Astrocyte (in vitro differentiated cells and primary cell): Measurements from ENCODE around the gene FAM168A. TPM values are rescaled to one million over a fixed set of nuclear protein-coding genes. Genes with fewer than 3 reads are reported as not detected.

ENCODE experiments used
- DNase-seq: peaks from one replicate; pipeline ENCODE4 v3.0.0-alpha.2; 2010; ENCODE audit warnings: low read depth
- FAIRE-seq: peaks from 2 replicates; lab custom pipeline; 2011; peaks lifted over from hg19 to GRCh38; lab: Jason Lieb, UNC
- H2AFZ ChIP-seq: 2 replicates; pipeline ENCODE4 v1.6.0; 2012; ENCODE audit warnings: low read depth, low read length, inconsistent platforms
- H3K27ac ChIP-seq: 2 replicates; pipeline ENCODE4 v1.5.1; 2011; ENCODE audit warnings: low read depth, low read length, inconsistent platforms
- H3K27me3 ChIP-seq: 2 replicates; pipeline ENCODE4 v1.6.0; 2011; ENCODE audit warnings: low read length, inconsistent platforms; ENCODE audit not compliant: insufficient read depth
- H3K36me3 ChIP-seq: 2 replicates; pipeline ENCODE4 v1.5.1; 2011; ENCODE audit warnings: low read length, inconsistent platforms; ENCODE audit not compliant: insufficient read depth
- H3K4me1 ChIP-seq: 2 replicates; pipeline ENCODE4 v1.5.1; 2011; ENCODE audit warnings: low read length, inconsistent platforms; ENCODE audit not compliant: insufficient read depth
- H3K4me2 ChIP-seq: 2 replicates; pipeline ENCODE4 v1.6.0; 2012; ENCODE audit warnings: low read length, inconsistent platforms
- H3K4me3 ChIP-seq: 2 replicates; pipeline ENCODE4 v1.5.1; 2011; ENCODE audit warnings: low read depth, mild to moderate bottlenecking, low read length, inconsistent platforms; ENCODE audit not compliant: insufficient read depth
- H3K79me2 ChIP-seq: 2 replicates; pipeline ENCODE4 v1.6.0; 2012; ENCODE audit warnings: mild to moderate bottlenecking, low read length, inconsistent platforms; ENCODE audit not compliant: insufficient read depth
- H3K9ac ChIP-seq: 2 replicates; pipeline ENCODE4 v1.6.0; 2012; ENCODE audit warnings: mild to moderate bottlenecking, low read length, inconsistent platforms
- H3K9me3 ChIP-seq: 2 replicates; pipeline ENCODE4 v1.5.1; 2012; ENCODE audit warnings: low read depth, mild to moderate bottlenecking, low read length, inconsistent platforms; ENCODE audit not compliant: insufficient read depth
- H4K20me1 ChIP-seq: 2 replicates; pipeline ENCODE4 v1.6.0; 2012; ENCODE audit warnings: low read length, inconsistent platforms; ENCODE audit not compliant: insufficient read depth
- H3K27ac Mint-ChIP-seq: one replicate; pipeline ENCODE4 v1.8.0; 2021; ENCODE audit warnings: mild to moderate bottlenecking, mixed read lengths; ENCODE audit not compliant: unreplicated experiment
- H3K27me3 Mint-ChIP-seq: one replicate; pipeline ENCODE4 v1.8.0; 2021; ENCODE audit warnings: low read depth, mixed read lengths; ENCODE audit not compliant: unreplicated experiment
- H3K36me3 Mint-ChIP-seq: one replicate; pipeline ENCODE4 v1.8.0; 2021; ENCODE audit warnings: low read depth, mixed read lengths; ENCODE audit not compliant: unreplicated experiment
- H3K4me1 Mint-ChIP-seq: one replicate; pipeline ENCODE4 v1.8.0; 2021; ENCODE audit warnings: low read depth, mixed read lengths; ENCODE audit not compliant: unreplicated experiment
- H3K4me3 Mint-ChIP-seq: one replicate; pipeline ENCODE4 v1.8.0; 2021; ENCODE audit warnings: mild to moderate bottlenecking, moderate library complexity, mixed read lengths; ENCODE audit not compliant: unreplicated experiment
- H3K9me3 Mint-ChIP-seq: one replicate; pipeline ENCODE4 v1.8.0; 2021; ENCODE audit warnings: mild to moderate bottlenecking, mixed read lengths; ENCODE audit not compliant: unreplicated experiment
- EZH2 ChIP-seq: IDR thresholded peaks from 2 replicates; pipeline ENCODE4 v1.6.1; 2012; ENCODE audit warnings: mild to moderate bottlenecking, low read length, inconsistent platforms; ENCODE audit not compliant: insufficient read depth
- total RNA-seq: library from RNA; stranded (reverse); gene quantifications from 2 replicates; pipeline ENCODE4 v1.2.1, GENCODE V29; 2021
- TF ChIP-seq, protein P1 (sequence below): IDR thresholded peaks from 2 replicates; pipeline ENCODE4 v1.5.1; 2011; ENCODE audit warnings: low read depth, mild to moderate bottlenecking, inconsistent platforms, low read length, moderate library complexity; ENCODE audit not compliant: insufficient read depth

FAM168A gene
- total RNA-seq, 1 donor from 2014 or later = 44.8 TPM

DNA sequence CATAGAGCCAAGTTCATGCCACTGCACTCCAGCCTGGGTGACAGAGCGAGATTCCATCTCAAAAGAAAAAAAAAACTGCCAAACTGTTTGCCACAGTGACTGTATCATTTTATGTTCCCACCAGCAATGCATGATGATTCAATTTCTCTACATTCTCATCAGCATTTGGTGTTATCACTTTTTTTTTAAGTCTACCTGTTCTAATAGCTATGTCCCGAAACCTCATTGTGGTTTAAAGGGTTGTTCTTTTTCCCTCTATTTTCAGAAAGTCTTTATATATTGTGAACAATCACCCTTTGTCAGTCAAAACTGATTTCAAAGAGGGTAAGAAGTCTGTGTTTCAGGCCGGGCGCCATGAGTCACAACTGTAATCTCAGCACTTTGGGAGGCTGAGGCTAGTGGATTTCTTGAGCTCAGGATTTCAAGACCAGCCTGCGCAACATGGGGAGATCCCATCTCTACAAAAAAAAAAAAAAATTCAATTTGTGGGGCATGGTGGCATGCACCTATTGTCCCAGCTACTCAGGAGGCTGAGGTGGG is 14.8 kb upstream of the FAM168A start:
- Histone ChIP-seq H3K4me1 (no peaks in the 10 kb centered on the region), H2AFZ (no peak overlapping the region), H3K27me3 (no peaks in the 10 kb centered on the region), H3K79me2 (no peaks in the 10 kb centered on the region), H3K9me3 (no peaks in the 10 kb centered on the region), H3K4me2 (no peak overlapping the region), H3K4me3 (no peak overlapping the region), H3K36me3 (no peaks in the 10 kb centered on the region), H3K9ac (no peak overlapping the region), H3K27ac (no peak overlapping the region), H4K20me1 (no peaks in the 10 kb centered on the region)
- peak overlapping the region; percentile 24 for H3K4me3 Mint-ChIP-seq
- TF ChIP-seq, protein P1, sequence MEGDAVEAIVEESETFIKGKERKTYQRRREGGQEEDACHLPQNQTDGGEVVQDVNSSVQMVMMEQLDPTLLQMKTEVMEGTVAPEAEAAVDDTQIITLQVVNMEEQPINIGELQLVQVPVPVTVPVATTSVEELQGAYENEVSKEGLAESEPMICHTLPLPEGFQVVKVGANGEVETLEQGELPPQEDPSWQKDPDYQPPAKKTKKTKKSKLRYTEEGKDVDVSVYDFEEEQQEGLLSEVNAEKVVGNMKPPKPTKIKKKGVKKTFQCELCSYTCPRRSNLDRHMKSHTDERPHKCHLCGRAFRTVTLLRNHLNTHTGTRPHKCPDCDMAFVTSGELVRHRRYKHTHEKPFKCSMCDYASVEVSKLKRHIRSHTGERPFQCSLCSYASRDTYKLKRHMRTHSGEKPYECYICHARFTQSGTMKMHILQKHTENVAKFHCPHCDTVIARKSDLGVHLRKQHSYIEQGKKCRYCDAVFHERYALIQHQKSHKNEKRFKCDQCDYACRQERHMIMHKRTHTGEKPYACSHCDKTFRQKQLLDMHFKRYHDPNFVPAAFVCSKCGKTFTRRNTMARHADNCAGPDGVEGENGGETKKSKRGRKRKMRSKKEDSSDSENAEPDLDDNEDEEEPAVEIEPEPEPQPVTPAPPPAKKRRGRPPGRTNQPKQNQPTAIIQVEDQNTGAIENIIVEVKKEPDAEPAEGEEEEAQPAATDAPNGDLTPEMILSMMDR = no peak
- TF ChIP-seq EZH2 = no peak
- no peak overlapping the region for H3K27ac Mint-ChIP-seq
- no peaks in the 10 kb centered on the region for H3K9me3 Mint-ChIP-seq
- no peak for DNase-seq
- peaks cover 6% of the 10 kb centered on the region for H3K27me3 Mint-ChIP-seq
- no peak for FAIRE-seq
- H3K36me3 Mint-ChIP-seq = no peaks in the 10 kb centered on the region
- no peaks in the 10 kb centered on the region for H3K4me1 Mint-ChIP-seq

DNA sequence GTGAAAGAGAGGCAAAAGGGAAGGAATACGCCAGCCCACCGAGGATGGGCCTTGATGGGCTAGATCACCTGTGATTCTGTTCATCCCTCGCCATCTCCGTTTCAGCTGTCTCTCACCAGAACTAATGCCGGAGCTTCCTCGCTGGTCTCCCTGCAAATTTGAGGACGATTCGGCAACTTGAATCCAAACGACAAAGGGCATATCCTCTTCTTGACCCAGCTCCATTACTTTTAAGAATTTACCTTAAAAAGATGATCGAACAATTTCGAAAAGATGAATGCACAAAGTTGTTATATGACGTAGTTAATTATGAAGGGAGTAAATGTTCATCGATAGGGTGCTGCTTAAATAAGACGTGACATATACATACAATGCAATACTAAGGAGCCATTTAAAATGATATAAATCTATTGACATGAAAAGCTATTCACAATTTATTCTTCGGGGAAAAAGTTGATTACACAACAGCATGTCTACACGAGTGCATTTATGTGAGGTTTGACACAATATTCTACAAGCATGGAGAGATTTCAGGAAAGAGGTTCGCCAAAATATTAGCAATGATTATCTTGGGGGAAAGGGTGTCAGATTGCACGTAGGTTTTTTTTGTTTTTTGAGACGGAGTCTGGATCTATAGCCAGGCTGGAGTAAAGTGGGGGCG is 937 bp upstream of the FAM168A start:
- no peak for FAIRE-seq
- H3K9me3 ChIP-seq = no peaks in the 10 kb centered on the region
- Mint-ChIP-seq H3K4me3 (peak overlapping the region; percentile 95), H3K4me1 (peaks cover 15% of the 10 kb centered on the region), H3K27me3 (no peaks in the 10 kb centered on the region), H3K27ac (peak overlapping the region; percentile 80), H3K9me3 (no peaks in the 10 kb centered on the region), H3K36me3 (no peaks in the 10 kb centered on the region)
- H4K20me1 ChIP-seq = peaks cover 33% of the 10 kb centered on the region
- H3K4me3 ChIP-seq = peak overlapping the region; percentile 95
- H3K4me1 ChIP-seq = peaks cover 11% of the 10 kb centered on the region
- H3K27ac ChIP-seq = peak overlapping the region; percentile 85
- peak; percentile 10 for DNase-seq
- no peaks in the 10 kb centered on the region for H3K36me3 ChIP-seq
- H3K79me2 ChIP-seq = peaks cover 37% of the 10 kb centered on the region
- TF ChIP-seq EZH2 = no peak
- TF ChIP-seq, protein P1 = no peak
- H3K4me2 ChIP-seq = peak overlapping the region; percentile 92
- peak overlapping the region; percentile 99 for H2AFZ ChIP-seq
- peak overlapping the region; percentile 89 for H3K9ac ChIP-seq
- no peaks in the 10 kb centered on the region for H3K27me3 ChIP-seq

DNA sequence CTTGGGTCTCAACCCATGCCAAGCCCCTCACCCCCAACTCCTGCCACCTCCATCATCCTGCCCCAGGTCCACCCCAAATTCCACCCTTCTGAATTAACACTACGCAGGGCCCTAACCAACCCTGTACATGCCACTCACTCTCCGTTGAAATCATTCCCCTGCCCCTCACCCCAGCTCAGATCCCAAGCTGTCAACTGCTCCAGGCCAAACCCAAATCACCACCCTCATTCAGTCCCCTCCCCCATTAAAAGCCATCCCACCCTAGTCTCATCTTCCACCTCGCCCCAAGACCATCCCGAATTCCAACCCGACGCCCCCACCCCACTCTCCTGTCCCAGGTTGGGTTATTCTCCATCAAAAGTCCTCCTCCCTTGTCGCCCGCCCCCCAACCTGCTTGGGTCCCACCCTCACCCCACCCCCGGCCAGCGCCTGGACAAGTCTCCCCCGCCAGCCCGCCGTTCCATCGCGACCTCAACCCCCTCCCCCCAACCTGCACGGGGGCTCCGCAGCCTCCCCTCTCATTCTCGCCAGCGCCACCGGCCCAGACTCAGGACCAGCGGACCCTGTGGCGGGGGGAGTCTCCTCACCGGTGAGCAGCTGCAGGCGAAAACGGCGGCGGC is 466 bp downstream of the FAM168A start:
- TF ChIP-seq EZH2 = no peak
- TF ChIP-seq, protein P1 = no peak
- Mint-ChIP-seq H3K4me3 (peak overlapping the region; percentile 95), H3K9me3 (no peaks in the 10 kb centered on the region), H3K4me1 (peaks cover 16% of the 10 kb centered on the region), H3K36me3 (no peaks in the 10 kb centered on the region), H3K27me3 (no peaks in the 10 kb centered on the region), H3K27ac (peak overlapping the region; percentile 56)
- DNase-seq = no peak
- Histone ChIP-seq H4K20me1 (peaks cover 37% of the 10 kb centered on the region), H2AFZ (peak overlapping the region; percentile 99), H3K4me3 (peak overlapping the region; percentile 95), H3K27ac (peak overlapping the region; percentile 85), H3K4me1 (peaks cover 11% of the 10 kb centered on the region), H3K4me2 (peak overlapping the region; percentile 92), H3K9me3 (no peaks in the 10 kb centered on the region), H3K27me3 (no peaks in the 10 kb centered on the region), H3K36me3 (no peaks in the 10 kb centered on the region), H3K79me2 (peaks cover 51% of the 10 kb centered on the region), H3K9ac (peak overlapping the region; percentile 89)
- no peak for FAIRE-seq
